GM23248 (cell line): Measurements from ENCODE around the gene CCNY. TPM values are rescaled to one million over a fixed set of nuclear protein-coding genes. Genes with fewer than 3 reads are reported as not detected.
A peak's percentile ranks its signal among the peaks of the same experiment; 100 is the strongest.
"Not testable (repeated sequence)": the region's sequence is repeated elsewhere in the genome, so short reads cannot be mapped to it uniquely, and the experiment has no call there.

ENCODE experiments used
- DNase-seq: peaks from one replicate; pipeline ENCODE4 v3.0.0-alpha.2; 2015
- H2AFZ ChIP-seq: fragments of 200-600 bp; sonication (generic); 2 replicates; pipeline ENCODE4 v1.6.1; 2016; ENCODE audit warnings: antibody characterized with exemption
- H3F3A ChIP-seq: fragments of 200-600 bp; sonication (generic); 2 replicates; pipeline ENCODE4 v1.6.1; 2016; ENCODE audit warnings: mild to moderate bottlenecking, antibody characterized with exemption, mixed run types; ENCODE audit not compliant: insufficient read depth
- H3K27ac ChIP-seq: fragments of 200-600 bp; sonication (generic); 2 replicates; pipeline ENCODE4 v1.5.1; 2016; ENCODE audit warnings: mild to moderate bottlenecking
- H3K27me3 ChIP-seq: fragments of 200-600 bp; sonication (generic); replicated peaks from 2 replicates; pipeline ENCODE4 v1.6.1; 2016; ENCODE audit warnings: mild to moderate bottlenecking; ENCODE audit not compliant: insufficient read depth
- H3K36me3 ChIP-seq: fragments of 200-600 bp; sonication (generic); 2 replicates; pipeline ENCODE4 v1.6.1; 2016; ENCODE audit warnings: low read depth, mild to moderate bottlenecking
- H3K4me1 ChIP-seq: fragments of 200-600 bp; sonication (generic); 2 replicates; pipeline ENCODE4 v1.6.1; 2016; ENCODE audit warnings: mild to moderate bottlenecking; ENCODE audit not compliant: insufficient read depth
- H3K4me2 ChIP-seq: fragments of 200-600 bp; sonication (generic); one replicate; pipeline ENCODE4 v1.6.1; 2016; ENCODE audit warnings: mild to moderate bottlenecking; ENCODE audit not compliant: unreplicated experiment
- H3K4me3 ChIP-seq: fragments of 200-600 bp; sonication (generic); 2 replicates; pipeline ENCODE4 v1.5.1; 2016; ENCODE audit warnings: mild to moderate bottlenecking
- H3K79me2 ChIP-seq: fragments of 200-600 bp; sonication (generic); 2 replicates; pipeline ENCODE4 v1.6.1; 2016; ENCODE audit warnings: mild to moderate bottlenecking; ENCODE audit not compliant: insufficient read depth
- H3K9ac ChIP-seq: fragments of 200-600 bp; sonication (generic); 2 replicates; pipeline ENCODE4 v1.6.1; 2016; ENCODE audit warnings: mild to moderate bottlenecking
- H3K9me2 ChIP-seq: fragments of 200-600 bp; sonication (generic); 2 replicates; pipeline ENCODE4 v1.6.1; 2016; ENCODE audit warnings: mixed run types, mild to moderate bottlenecking, moderate library complexity; ENCODE audit not compliant: insufficient read depth
- H3K9me3 ChIP-seq: fragments of 200-600 bp; sonication (generic); one replicate; pipeline ENCODE4 v1.6.1; 2017; ENCODE audit warnings: low read depth
- H4K20me1 ChIP-seq: fragments of 200-600 bp; sonication (generic); 2 replicates; pipeline ENCODE4 v1.6.0; 2016; ENCODE audit not compliant: insufficient read depth
- EZH2 ChIP-seq: fragments of 200-600 bp; sonication (generic); IDR thresholded peaks from 2 replicates; pipeline ENCODE4 v1.6.1; 2018; ENCODE audit warnings: antibody characterized with exemption, mild to moderate bottlenecking; ENCODE audit not compliant: insufficient read depth, poor library complexity, severe bottlenecking
- EZH2phosphoT487 ChIP-seq: fragments of 200-600 bp; sonication (generic); IDR thresholded peaks from 2 replicates; pipeline ENCODE4 v1.6.1; 2018; ENCODE audit warnings: antibody characterized with exemption, moderate library complexity, mild to moderate bottlenecking, low read depth; ENCODE audit not compliant: insufficient read depth
- WGBS, 2 experiments: methylation state at CpG; one replicate each; pipeline ENCODE4 v1.1.6; 2015 to 2017; ENCODE audit warnings: low lambda C conversion rate in 2 of 2, low coverage in 1 of 2; ENCODE audit errors: missing lambda C conversion rate in 2 of 2; 5-methylcytosine and 5-hydroxymethylcytosine counted together
- in situ Hi-C: fragments of 300-500 bp; cut with MboI; formaldehyde crosslinking; loops from 2 replicates; pipeline ENCODE4 v1.15.0; 2020
- polyA plus RNA-seq: library from polyadenylated mRNA; unstranded; fragments of >200 nt; fragmentation: Nextera tagmentation; extraction: Ambion mirVana; gene quantifications from 2 replicates; pipeline ENCODE4 v1.2.1, GENCODE V29; 2016
- total RNA-seq: library from RNA; depleted of rRNA; stranded (reverse); fragments of >200 nt; shearing (Covaris generic); gene quantifications from 2 replicates; pipeline ENCODE4 v1.2.3, GENCODE V29; 2014

Gene CCNY
- total and polyA plus RNA-seq, 2 experiments from 2014 or later = 12.8 to 70.4 TPM

DNA sequence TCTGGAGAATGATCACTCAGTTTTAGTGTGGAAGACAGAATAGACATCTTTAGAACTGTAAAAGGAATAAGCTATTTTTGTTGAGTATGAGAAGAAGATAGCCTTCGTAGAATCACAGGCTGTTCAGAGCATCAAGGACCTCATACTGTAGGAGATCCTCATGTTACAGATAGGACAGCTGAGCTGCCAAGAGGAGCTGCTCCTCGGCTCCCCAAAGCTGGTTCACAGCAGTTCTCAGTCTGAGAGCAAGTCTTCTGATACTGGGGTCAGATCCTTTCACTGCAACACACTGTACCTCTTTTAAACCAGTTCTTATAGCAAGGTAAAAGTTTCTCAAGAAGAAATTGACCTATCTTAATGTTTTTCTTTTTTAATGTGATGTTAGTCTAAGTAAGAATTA is 17.1 kb downstream of the CCNY start:
- Histone ChIP-seq H3F3A (peaks cover 12% of the 10 kb centered on the region; the same call in 1 of the 2 replicates), H3K79me2 (peaks cover 99% of the 10 kb centered on the region), H2AFZ (no peak overlapping the region), H4K20me1 (peaks cover 28% of the 10 kb centered on the region), H3K4me3 (no peak overlapping the region), H3K27me3 (no peaks in the 10 kb centered on the region), H3K36me3 (no peaks in the 10 kb centered on the region), H3K9me2 (no peaks in the 10 kb centered on the region), H3K9me3 (no peaks in the 10 kb centered on the region), H3K9ac (no peak overlapping the region), H3K27ac (no peak overlapping the region), H3K4me2 (no peak overlapping the region), H3K4me1 (peaks cover 29% of the 10 kb centered on the region)
- no peak for DNase-seq
- TF ChIP-seq EZH2 (no peak), EZH2phosphoT487 (no peak)
- in situ Hi-C loops = no loop called here
- WGBS, 2 experiments = 70 to 82% methylated on average over 2 of the region's 2 CpGs

DNA sequence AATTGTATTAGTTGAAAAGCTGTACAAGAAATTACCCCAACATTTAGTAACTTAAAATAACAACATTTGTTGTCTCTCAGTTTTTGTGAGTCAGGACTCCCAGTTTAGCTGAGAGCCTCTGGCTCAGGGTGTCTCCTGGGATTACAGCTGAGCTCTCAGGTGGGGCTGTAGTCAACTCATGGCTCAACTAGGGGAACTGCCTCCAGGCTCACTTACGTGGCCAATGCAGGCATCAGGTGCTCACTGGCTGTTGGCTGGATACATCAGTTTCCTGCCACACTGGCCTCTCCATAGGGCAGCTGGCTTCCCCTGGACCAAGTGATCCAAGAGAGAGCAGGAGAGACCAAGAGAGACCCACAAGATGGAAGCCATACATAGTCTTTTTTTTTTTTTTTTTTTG is 17.5 kb downstream of the CCNY start:
- in situ Hi-C loops = no loop called here
- no peak overlapping the region for H2AFZ ChIP-seq
- no peak overlapping the region for H3K27ac ChIP-seq
- no peaks in the 10 kb centered on the region for H3K27me3 ChIP-seq
- TF ChIP-seq EZH2 = no peak
- no peaks in the 10 kb centered on the region for H3K36me3 ChIP-seq
- H3K4me1 ChIP-seq = peaks cover 29% of the 10 kb centered on the region
- H3F3A ChIP-seq = peaks cover 12% of the 10 kb centered on the region; the same call in 1 of the 2 replicates
- no peaks in the 10 kb centered on the region for H3K9me2 ChIP-seq
- H3K4me3 ChIP-seq = no peak overlapping the region
- no peak overlapping the region for H3K9ac ChIP-seq
- H3K79me2 ChIP-seq = peaks cover 99% of the 10 kb centered on the region
- H4K20me1 ChIP-seq = peaks cover 27% of the 10 kb centered on the region
- no peak overlapping the region for H3K4me2 ChIP-seq
- DNase-seq = peak; percentile 54
- 57 to 77% methylated on average over 1 of the region's 1 CpG for WGBS, 2 experiments
- no peaks in the 10 kb centered on the region for H3K9me3 ChIP-seq

DNA sequence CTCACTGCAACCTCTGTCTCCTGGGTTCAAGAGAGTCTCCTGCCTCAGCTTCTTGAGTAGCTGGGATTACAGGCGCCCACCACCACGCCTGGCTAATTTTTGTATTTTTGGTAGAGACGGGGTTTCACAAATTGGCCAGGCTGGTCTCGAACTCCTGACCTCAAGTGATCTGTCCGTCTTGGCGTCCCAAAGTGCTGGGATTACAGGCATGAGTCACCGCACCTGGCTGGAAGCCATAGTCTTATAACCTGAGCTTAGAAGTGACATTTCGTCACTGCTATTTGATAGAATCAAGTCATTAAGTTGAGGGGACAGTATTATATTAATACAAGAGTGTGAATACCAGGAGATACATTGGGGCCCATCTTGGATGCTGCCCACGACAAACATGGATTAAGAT is 17.9 kb downstream of the CCNY start:
- peaks cover 27% of the 10 kb centered on the region for H4K20me1 ChIP-seq

DNA sequence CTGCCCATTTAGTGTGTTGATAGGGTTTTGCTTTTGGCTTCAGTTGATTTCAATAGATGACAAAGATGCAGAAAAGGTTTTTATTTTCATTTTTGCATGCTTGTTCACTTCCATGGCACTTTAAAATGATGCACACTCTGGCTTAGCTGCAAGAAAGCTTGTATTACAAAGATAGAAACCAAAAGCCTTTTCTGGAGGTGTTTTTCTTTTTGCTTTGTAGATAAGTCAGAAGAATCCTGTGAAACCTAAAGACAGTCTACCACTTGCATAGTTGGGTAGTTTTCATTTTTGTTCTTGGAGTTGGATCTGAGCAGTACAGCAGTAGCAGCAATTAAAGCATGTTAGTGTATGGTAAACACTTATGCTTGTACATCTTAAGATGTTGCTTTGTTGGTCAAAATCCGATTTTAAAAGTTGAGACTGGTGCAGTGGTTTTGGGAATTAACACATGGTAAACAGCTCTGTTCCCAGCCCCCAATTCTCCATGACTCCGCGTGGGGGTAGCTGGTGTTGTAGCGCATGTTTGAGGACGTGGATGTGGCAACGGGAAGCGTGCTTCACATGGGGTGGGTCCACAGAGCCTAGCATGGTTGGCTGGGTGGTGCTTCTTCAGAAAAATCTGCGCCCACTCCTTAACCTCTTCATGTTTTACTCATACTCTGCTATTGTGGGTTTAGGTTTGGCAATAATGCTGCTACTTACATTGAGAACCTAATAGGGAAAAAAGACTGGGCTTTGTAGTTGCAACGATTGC is 19.8 kb downstream of the CCNY start:
- no peaks in the 10 kb centered on the region for H3K27me3 ChIP-seq
- peak; percentile 79 for DNase-seq
- no peak overlapping the region for H2AFZ ChIP-seq
- H3K36me3 ChIP-seq = no peaks in the 10 kb centered on the region
- no peaks in the 10 kb centered on the region for H3K9me2 ChIP-seq
- H3K79me2 ChIP-seq = peaks cover 99% of the 10 kb centered on the region
- H3F3A ChIP-seq = peaks cover 15% of the 10 kb centered on the region; the same call in 1 of the 2 replicates
- in situ Hi-C loops = no loop called here
- H3K4me1 ChIP-seq = peaks cover 29% of the 10 kb centered on the region
- H3K27ac ChIP-seq = peak overlapping the region; percentile 79
- H3K4me2 ChIP-seq = peak overlapping the region; percentile 63
- peak overlapping the region; percentile 52 for H3K9ac ChIP-seq
- H3K9me3 ChIP-seq = no peaks in the 10 kb centered on the region
- H4K20me1 ChIP-seq = peaks cover 24% of the 10 kb centered on the region
- WGBS, 2 experiments = 50 to 57% methylated on average over 9 of the region's 9 CpGs
- no peak for TF ChIP-seq EZH2phosphoT487
- no peak for TF ChIP-seq EZH2
- peak overlapping the region; percentile 30 for H3K4me3 ChIP-seq

More for the DNA sequence above, 17.9 kb downstream of the CCNY start:
- 92 to 94% methylated on average over 9 of the region's 9 CpGs for WGBS, 2 experiments
- H2AFZ ChIP-seq, H3K9ac ChIP-seq, H3K27ac ChIP-seq, H3K9me3 ChIP-seq, in situ Hi-C loops, H3K9me2 ChIP-seq, H3K27me3 ChIP-seq, DNase-seq, H3K36me3 ChIP-seq, H3K4me3 ChIP-seq, H3K4me2 ChIP-seq: not testable (repeated sequence)
- Histone ChIP-seq H3K4me1 (peaks cover 29% of the 10 kb centered on the region), H3F3A (peaks cover 12% of the 10 kb centered on the region; the same call in 1 of the 2 replicates), H3K79me2 (peaks cover 99% of the 10 kb centered on the region)
